ENCODE measurements around the gene DPCD.

The DPCD gene

DNA sequence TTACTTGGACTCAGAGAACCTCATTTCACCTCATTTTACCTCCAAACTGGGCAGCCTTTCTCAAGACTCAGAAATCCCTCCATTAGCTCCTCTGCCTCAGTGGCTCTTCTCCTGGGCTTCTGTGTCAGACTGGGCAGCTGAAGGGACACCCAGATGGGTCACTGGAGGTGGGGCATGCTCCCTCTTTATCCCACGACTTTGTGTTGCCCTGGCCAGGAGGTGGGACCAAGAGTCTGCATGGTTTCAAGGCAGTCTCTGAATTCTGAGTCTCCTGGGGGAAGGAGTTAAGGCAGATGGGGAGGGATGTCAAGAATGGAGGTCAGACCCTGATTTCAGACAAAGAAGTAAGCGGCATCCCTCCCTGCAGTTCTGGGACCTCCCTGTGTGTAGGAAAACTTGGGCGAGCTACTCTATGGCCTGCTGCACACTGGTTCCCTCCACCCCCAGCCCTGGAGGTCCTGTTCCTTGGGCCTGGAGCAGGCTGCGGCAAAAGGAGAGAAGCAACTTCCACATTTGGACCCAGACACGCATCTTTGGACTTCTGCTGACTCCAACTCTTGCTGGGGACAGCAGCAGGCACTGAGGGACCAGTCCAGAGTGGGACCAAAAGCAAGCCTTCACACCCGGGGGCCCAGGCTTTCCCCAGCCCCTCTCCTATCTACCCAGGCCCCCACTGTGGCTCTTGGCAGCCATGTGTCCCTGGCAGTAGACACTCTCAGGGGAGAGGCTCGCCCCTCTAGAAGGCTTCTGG, 10.8 kb upstream of the DPCD start:
- no peak overlapping the region for H3K4me3 ChIP-seq (replicated peaks; ENCODE audit: low read depth, low read length)
- DNase-seq (ENCODE audit: extremely low read depth, low read depth), result no peak
- TF ChIP-seq CTCF (IDR thresholded peaks at IDR 0.05; ENCODE audit: low read depth, low read length, missing control alignments), result no peak

GRCh38 chr10:101578192-101578591, 9.9 kb upstream of the DPCD start:
- no peak for TF ChIP-seq CTCF (IDR thresholded peaks at IDR 0.05; ENCODE audit: low read depth, low read length, missing control alignments)
- DNase-seq (ENCODE audit: extremely low read depth, low read depth), result no peak
- no peak overlapping the region for H3K4me3 ChIP-seq (replicated peaks; ENCODE audit: low read depth, low read length)

DNA sequence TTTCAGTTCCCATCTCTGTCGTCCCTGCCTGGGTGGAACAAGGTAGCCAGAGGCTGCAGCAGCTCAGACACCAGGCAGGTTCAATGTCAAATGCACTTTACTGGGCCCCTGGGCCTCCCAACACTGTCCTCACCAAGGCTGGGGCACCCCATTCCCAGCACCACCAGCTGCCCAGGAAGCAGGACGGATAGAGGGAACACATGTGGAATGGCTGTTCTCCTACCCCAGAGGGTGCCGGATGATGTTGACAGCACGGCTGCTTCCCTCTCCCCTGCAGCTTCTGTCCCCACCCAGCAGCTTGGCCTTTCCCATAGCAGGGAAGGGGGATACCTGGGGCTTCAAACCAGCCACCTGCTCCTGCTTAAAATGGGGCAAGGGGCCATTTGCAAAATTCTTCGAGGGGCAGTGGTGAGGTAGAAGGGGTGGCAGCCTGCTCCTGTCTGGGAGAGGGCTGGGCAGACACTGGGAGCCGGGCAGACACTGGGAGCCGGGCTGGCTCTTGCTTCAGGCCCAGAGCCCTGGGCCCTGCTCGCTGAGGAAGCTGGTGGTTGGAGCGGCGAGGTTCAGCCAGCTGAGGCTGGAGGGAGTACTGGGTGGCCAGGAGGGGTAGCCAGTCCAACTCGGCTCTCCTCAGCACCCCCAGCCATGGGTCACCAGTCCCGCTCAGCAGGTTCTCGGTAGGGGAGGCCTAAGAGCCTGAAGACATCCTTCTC, 9.2 kb upstream of the DPCD start:
- H3K4me3 ChIP-seq (replicated peaks; ENCODE audit: low read depth, low read length), result no peak overlapping the region
- no peak for TF ChIP-seq CTCF (IDR thresholded peaks at IDR 0.05; ENCODE audit: low read depth, low read length, missing control alignments)
- no peak for DNase-seq (ENCODE audit: extremely low read depth, low read depth)

- TF ChIP-seq CTCF (IDR thresholded peaks at IDR 0.05; ENCODE audit: low read depth, low read length, missing control alignments), result no peak
- no peak for DNase-seq (ENCODE audit: extremely low read depth, low read depth)
- no peak overlapping the region for H3K4me3 ChIP-seq (replicated peaks; ENCODE audit: low read depth, low read length)
These were observed 8.6 kb upstream of the DPCD start for GRCh38 chr10:101579516-101579870.

- DNase-seq (ENCODE audit: extremely low read depth, low read depth), result no peak
- H3K4me3 ChIP-seq (replicated peaks; ENCODE audit: low read depth, low read length), result no peak overlapping the region
- TF ChIP-seq CTCF (IDR thresholded peaks at IDR 0.05; ENCODE audit: low read depth, low read length, missing control alignments), result no peak
These were observed 7.4 kb upstream of the DPCD start for GRCh38 chr10:101580486-101581399.

- TF ChIP-seq CTCF (IDR thresholded peaks at IDR 0.05; ENCODE audit: low read depth, low read length, missing control alignments), result no peak
- H3K4me3 ChIP-seq (replicated peaks; ENCODE audit: low read depth, low read length), result no peak overlapping the region
- DNase-seq (ENCODE audit: extremely low read depth, low read depth), result no peak
These were observed 2.3 kb upstream of the DPCD start for GRCh38 chr10:101585841-101586240.
